GM23338 (cell line): Measurements from ENCODE around the gene NAB2. TPM values are rescaled to one million over a fixed set of nuclear protein-coding genes. Genes with fewer than 3 reads are reported as not detected.

ENCODE experiments used
- ATAC-seq: fragments of 200-7000 bp; cut with Tn5 transposase; 3 replicates; pipeline ENCODE4 v1.9.1; 2020
- DNase-seq: peaks from one replicate; pipeline ENCODE4 v3.0.0-alpha.2; 2015; ENCODE audit warnings: low spot score
- H2AFZ ChIP-seq: fragments of 200-600 bp; sonication (generic); 2 replicates; pipeline ENCODE4 v1.8.0; 2016; ENCODE audit warnings: antibody characterized with exemption, mild to moderate bottlenecking, moderate library complexity
- H3F3A ChIP-seq: fragments of 200-600 bp; sonication (generic); replicated peaks from 2 replicates; pipeline ENCODE4 v1.8.0; 2017; ENCODE audit warnings: antibody characterized with exemption, mixed run types, low read depth
- H3K27ac ChIP-seq: fragments of 200-600 bp; sonication (generic); 2 replicates; pipeline ENCODE4 v1.6.1; 2016; ENCODE audit warnings: low read depth
- H3K27me3 ChIP-seq: fragments of 200-600 bp; sonication (generic); 2 replicates; pipeline ENCODE4 v1.8.0; 2016; ENCODE audit warnings: mild to moderate bottlenecking, mixed run types, moderate library complexity; ENCODE audit not compliant: insufficient read depth
- H3K36me3 ChIP-seq: fragments of 200-600 bp; sonication (generic); 2 replicates; pipeline ENCODE4 v1.8.0; 2016; ENCODE audit warnings: mild to moderate bottlenecking; ENCODE audit not compliant: insufficient read depth
- H3K4me1 ChIP-seq: fragments of 200-600 bp; sonication (generic); 2 replicates; pipeline ENCODE4 v1.8.0; 2016; ENCODE audit warnings: mild to moderate bottlenecking, moderate library complexity; ENCODE audit not compliant: insufficient read depth
- H3K4me2 ChIP-seq: fragments of 200-600 bp; sonication (generic); 2 replicates; pipeline ENCODE4 v1.7.1; 2017; ENCODE audit warnings: mixed run types
- H3K4me3 ChIP-seq: fragments of 200-600 bp; sonication (generic); 2 replicates; pipeline ENCODE4 v1.6.1; 2016; ENCODE audit warnings: mixed run types
- H3K79me2 ChIP-seq: fragments of 200-600 bp; sonication (generic); replicated peaks from 2 replicates; pipeline ENCODE4 v1.8.0; 2017; ENCODE audit warnings: mild to moderate bottlenecking; ENCODE audit not compliant: insufficient read depth
- H3K9me2 ChIP-seq: fragments of 200-600 bp; sonication (generic); 2 replicates; pipeline ENCODE4 v1.8.0; 2017; ENCODE audit not compliant: insufficient read depth
- H4K20me1 ChIP-seq: fragments of 200-600 bp; sonication (generic); replicated peaks from 2 replicates; pipeline ENCODE4 v1.8.0; 2017; ENCODE audit warnings: mild to moderate bottlenecking; ENCODE audit not compliant: insufficient read depth
- H3K27ac Mint-ChIP-seq: 2 replicates; pipeline ENCODE4 v1.8.0; 2020; ENCODE audit warnings: inconsistent platforms, mild to moderate bottlenecking, moderate library complexity, mixed read lengths
- H3K27me3 Mint-ChIP-seq: 3 replicates; pipeline ENCODE4 v1.8.0; 2022; ENCODE audit warnings: low read depth, mild to moderate bottlenecking, moderate library complexity, mixed read lengths, inconsistent platforms; ENCODE audit not compliant: insufficient read depth, poor library complexity
- H3K36me3 Mint-ChIP-seq: 3 replicates; pipeline ENCODE4 v1.8.0; 2021; ENCODE audit warnings: low read depth, mild to moderate bottlenecking, inconsistent platforms, moderate library complexity, mixed read lengths
- H3K4me1 Mint-ChIP-seq: 3 replicates; pipeline ENCODE4 v1.8.0; 2020; ENCODE audit warnings: mild to moderate bottlenecking, inconsistent platforms, mixed read lengths
- H3K4me3 Mint-ChIP-seq: 3 replicates; pipeline ENCODE4 v1.8.0; 2021; ENCODE audit warnings: moderate library complexity, mild to moderate bottlenecking, inconsistent platforms, mixed read lengths
- H3K9me3 Mint-ChIP-seq: 3 replicates; pipeline ENCODE4 v1.8.0; 2020; ENCODE audit warnings: moderate library complexity, mild to moderate bottlenecking, inconsistent platforms, mixed read lengths
- CREB1 ChIP-seq: fragments of 250-450 bp; sonication (Bioruptor Pico); IDR thresholded peaks from 2 replicates; pipeline ENCODE4 v1.5.0; 2020; ENCODE audit warnings: low read depth, mild to moderate bottlenecking, moderate library complexity
- CTCF ChIP-seq, 2 experiments: fragments of 200-600 bp in 1 of 2; sonication (generic) in 1 of 2; conservative IDR thresholded peaks; 2 replicates each; pipeline versions ENCODE4 v1.5.1 to v1.6.1; 2016 to 2017; ENCODE audit warnings: antibody characterized with exemption in 2 of 2, low read depth in 2 of 2, mild to moderate bottlenecking in 2 of 2, moderate library complexity in 1 of 2
- EZH2 ChIP-seq: fragments of 200-600 bp; sonication (generic); IDR thresholded peaks from one replicate; pipeline ENCODE4 v1.8.0; 2017; ENCODE audit warnings: antibody characterized with exemption, mild to moderate bottlenecking, low read depth; ENCODE audit not compliant: unreplicated experiment
- EZH2phosphoT487 ChIP-seq: fragments of 200-600 bp; sonication (generic); IDR thresholded peaks from one replicate; pipeline ENCODE4 v1.8.1; 2018; ENCODE audit warnings: antibody characterized with exemption; ENCODE audit not compliant: unreplicated experiment
- JUNB ChIP-seq: IDR thresholded peaks from one replicate; pipeline ENCODE4 v1.6.1; 2016; ENCODE audit warnings: antibody characterized with exemption; ENCODE audit not compliant: unreplicated experiment
- NANOG ChIP-seq: IDR thresholded peaks from 2 replicates; pipeline ENCODE4 v1.6.1; 2016; ENCODE audit warnings: antibody characterized with exemption, borderline replicate concordance
- POLR2AphosphoS5 ChIP-seq: IDR thresholded peaks from 2 replicates; pipeline ENCODE4 v1.6.1; 2016; ENCODE audit warnings: antibody characterized with exemption, low read depth
- REST ChIP-seq: IDR thresholded peaks from one replicate; pipeline ENCODE4 v1.6.1; 2018; ENCODE audit warnings: antibody characterized with exemption; ENCODE audit not compliant: unreplicated experiment
- ZNF331 ChIP-seq: fragments of 250-450 bp; sonication (Bioruptor Pico); IDR thresholded peaks from 2 replicates; pipeline ENCODE4 v1.5.0; 2020; ENCODE audit warnings: low read depth, mild to moderate bottlenecking, moderate library complexity
- ZNF462 ChIP-seq: fragments of 250-450 bp; sonication (Bioruptor Pico); IDR thresholded peaks from 2 replicates; pipeline ENCODE4 v1.5.0; 2020; ENCODE audit warnings: mild to moderate bottlenecking, moderate library complexity
- polyA plus RNA-seq: library from polyadenylated mRNA; unstranded; fragments of >200 nt; fragmentation: Nextera tagmentation; extraction: Ambion mirVana; gene quantifications from 2 replicates; pipeline ENCODE4 v1.2.1, GENCODE V29; 2016
- total RNA-seq: library from RNA; depleted of rRNA; stranded (reverse); fragments of >200 nt; shearing (Covaris generic); gene quantifications from 2 replicates; pipeline ENCODE4 v1.2.3, GENCODE V29; 2014

Gene NAB2
- total and polyA plus RNA-seq, 2 experiments from 2014 or later = 6.5 to 19.8 TPM

- TF ChIP-seq REST (no peak), EZH2 (no peak)
Observed at GRCh38 chr12:57085999-57086492, 2.9 kb upstream of the NAB2 start (continued).

- Histone ChIP-seq H3K27ac (peak overlapping the region; percentile 88), H3K4me1 (peaks cover 10% of the 10 kb centered on the region), H3K4me2 (peak overlapping the region; percentile 100), H3K27me3 (no peaks in the 10 kb centered on the region), H3F3A (peaks cover 9% of the 10 kb centered on the region; the same call in 1 of the 2 replicates), H3K36me3 (no peaks in the 10 kb centered on the region), H3K9me2 (no peaks in the 10 kb centered on the region), H2AFZ (0 out of 2 replicates have a peak overlapping the region, but pooled peaks have one; percentile 52), H3K4me3 (peak overlapping the region; percentile 77), H4K20me1 (no peaks in the 10 kb centered on the region; the same call in 1 of the 2 replicates), H3K79me2 (peaks cover 8% of the 10 kb centered on the region; the same call in 1 of the 2 replicates)
- no peaks in the 10 kb centered on the region for H3K9me3 Mint-ChIP-seq
- DNase-seq = peak; percentile 90
- H3K27ac Mint-ChIP-seq = peak overlapping the region; percentile 88
- peaks cover 18% of the 10 kb centered on the region for H3K27me3 Mint-ChIP-seq
- TF ChIP-seq ZNF462 (CRISPR knock-in tag) (no peak), EZH2phosphoT487 (no peak), EZH2 (no peak), ZNF331 (no peak), NANOG (no peak), JUNB (no peak), POLR2AphosphoS5 (peak; percentile 59), CTCF (conservative IDR thresholded peaks at IDR 0.05; ENCODE audit: low read depth in 2 of 2) (peak; percentile 48 to 52), CREB1 (CRISPR knock-in tag) (no peak)
- peak; percentile 37 for ATAC-seq
- peaks cover 25% of the 10 kb centered on the region for H3K4me1 Mint-ChIP-seq
- peak overlapping the region; percentile 78 for H3K4me3 Mint-ChIP-seq
- H3K36me3 Mint-ChIP-seq = peaks cover 10% of the 10 kb centered on the region
Observed at GRCh38 chr12:57086493-57087009, 2.4 kb upstream of the NAB2 start.
